MCF 10A (cell line): ENCODE measurements around the gene ABLIM3. TPM values are rescaled to one million over a fixed set of nuclear protein-coding genes. Genes with fewer than 3 reads are reported as not detected.

ENCODE experiments used
- BruUV-seq: library from RNA; stranded (reverse); fragments of 400-500 nt; replicated peaks from 2 replicates; lab custom pipeline; 2021; lab: Mats Ljungman, UMichigan
- CTCF ChIA-PET: fragments of 300-600 bp; sonication (Branson Sonifier 250); formaldehyde crosslinking; extraction: SDS; loops from one replicate; lab custom pipeline; 2021; ENCODE audit warnings: antibody characterized with exemption, inconsistent platforms; lab: Yijun Ruan, JAX
- POLR2A ChIA-PET: fragments of 300-600, 350-650 bp; sonication (Branson Sonifier 250); formaldehyde crosslinking; extraction: SDS; loops from one replicate; lab custom pipeline; 2020; ENCODE audit warnings: antibody characterized with exemption, inconsistent platforms; lab: Yijun Ruan, JAX
- DNase-seq: peaks from one replicate; pipeline ENCODE4 v3.0.0-alpha.2; 2018; ENCODE audit not compliant: unreplicated experiment
- H3K27ac Mint-ChIP-seq: one replicate; pipeline ENCODE4 v1.8.0; 2022; ENCODE audit warnings: mild to moderate bottlenecking, low read depth, mixed read lengths; ENCODE audit not compliant: unreplicated experiment
- H3K27me3 Mint-ChIP-seq: one replicate; pipeline ENCODE4 v1.8.0; 2022; ENCODE audit warnings: mixed read lengths; ENCODE audit not compliant: insufficient read depth, unreplicated experiment
- H3K36me3 Mint-ChIP-seq: one replicate; pipeline ENCODE4 v1.8.0; 2022; ENCODE audit warnings: mild to moderate bottlenecking, moderate library complexity, mixed read lengths; ENCODE audit not compliant: insufficient read depth, unreplicated experiment
- H3K4me1 Mint-ChIP-seq: one replicate; pipeline ENCODE4 v1.8.0; 2022; ENCODE audit warnings: mixed read lengths; ENCODE audit not compliant: insufficient read depth, unreplicated experiment
- H3K4me3 Mint-ChIP-seq: one replicate; pipeline ENCODE4 v1.8.0; 2022; ENCODE audit warnings: mild to moderate bottlenecking, moderate library complexity, mixed read lengths; ENCODE audit not compliant: unreplicated experiment
- H3K9me3 Mint-ChIP-seq: one replicate; pipeline ENCODE4 v1.8.0; 2022; ENCODE audit warnings: mixed read lengths; ENCODE audit not compliant: unreplicated experiment
- intact Hi-C: fragments of 100-400 bp; cut with micrococcal nuclease; formaldehyde crosslinking; loops from 2 replicates; pipeline ENCODE4 v1.14.1; 2022
- total RNA-seq: library from RNA; stranded (reverse); gene quantifications from 2 replicates; pipeline ENCODE4 v1.2.3, GENCODE V29; 2022
- TF ChIP-seq, protein P1 (sequence below): fragments of 200-600 bp; IDR thresholded peaks from one replicate; pipeline ENCODE4 v1.8.0; 2022; ENCODE audit warnings: antibody characterized with exemption, mild to moderate bottlenecking; ENCODE audit not compliant: unreplicated experiment

Gene ABLIM3
- total RNA-seq, 1 experiment from 2014 or later: 168 TPM

- H3K36me3 Mint-ChIP-seq: peaks cover 88% of the 10 kb centered on the region
- intact Hi-C loops: no loop called here
- peak; percentile 43 for DNase-seq
- H3K4me3 Mint-ChIP-seq: no peak overlapping the region
- ChIA-PET CTCF (interaction anchor here (0.5 to 2.6 kb wide), 13 partner anchors 8 to 742 kb away, joined by 3 to 25 read pairs (median 4); partner anchors contain the start of gene ABLIM3), POLR2A (interaction anchor here (0.6 to 2.2 kb wide), 5 partner anchors 8 to 1037 kb away, joined by 3 to 9 read pairs (median 3); no protein-coding TSS in a partner anchor)
- H3K4me1 Mint-ChIP-seq: peaks cover 13% of the 10 kb centered on the region
- peak overlapping the region; percentile 10 for H3K27ac Mint-ChIP-seq
- TF ChIP-seq, protein P1, sequence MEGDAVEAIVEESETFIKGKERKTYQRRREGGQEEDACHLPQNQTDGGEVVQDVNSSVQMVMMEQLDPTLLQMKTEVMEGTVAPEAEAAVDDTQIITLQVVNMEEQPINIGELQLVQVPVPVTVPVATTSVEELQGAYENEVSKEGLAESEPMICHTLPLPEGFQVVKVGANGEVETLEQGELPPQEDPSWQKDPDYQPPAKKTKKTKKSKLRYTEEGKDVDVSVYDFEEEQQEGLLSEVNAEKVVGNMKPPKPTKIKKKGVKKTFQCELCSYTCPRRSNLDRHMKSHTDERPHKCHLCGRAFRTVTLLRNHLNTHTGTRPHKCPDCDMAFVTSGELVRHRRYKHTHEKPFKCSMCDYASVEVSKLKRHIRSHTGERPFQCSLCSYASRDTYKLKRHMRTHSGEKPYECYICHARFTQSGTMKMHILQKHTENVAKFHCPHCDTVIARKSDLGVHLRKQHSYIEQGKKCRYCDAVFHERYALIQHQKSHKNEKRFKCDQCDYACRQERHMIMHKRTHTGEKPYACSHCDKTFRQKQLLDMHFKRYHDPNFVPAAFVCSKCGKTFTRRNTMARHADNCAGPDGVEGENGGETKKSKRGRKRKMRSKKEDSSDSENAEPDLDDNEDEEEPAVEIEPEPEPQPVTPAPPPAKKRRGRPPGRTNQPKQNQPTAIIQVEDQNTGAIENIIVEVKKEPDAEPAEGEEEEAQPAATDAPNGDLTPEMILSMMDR: no peak
- no peaks in the 10 kb centered on the region for H3K9me3 Mint-ChIP-seq
- no TSS peak for BruUV-seq
- no peaks in the 10 kb centered on the region for H3K27me3 Mint-ChIP-seq
Observed at GRCh38 chr5:149254506-149254905, 113.2 kb downstream of the ABLIM3 start.

DNA sequence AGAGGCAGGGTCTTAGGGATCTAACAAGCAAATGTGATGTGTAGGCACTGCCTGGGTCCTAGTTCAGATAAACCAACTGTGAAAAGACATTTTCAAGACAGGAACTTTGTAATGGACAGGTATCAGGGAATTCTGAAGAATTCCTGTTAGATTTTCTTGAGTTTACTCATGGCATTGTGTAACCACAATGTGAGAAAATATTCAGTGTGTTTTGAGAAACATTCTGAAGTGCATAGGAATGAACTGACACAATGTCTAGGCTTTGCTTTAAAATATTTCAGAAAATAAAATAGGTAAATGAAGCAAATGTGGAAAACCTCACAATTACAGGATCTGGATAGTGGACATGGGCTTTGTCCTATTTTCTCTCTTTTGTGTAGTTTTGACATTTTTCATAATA lies 115.2 kb downstream of the ABLIM3 start:
- DNase-seq: no peak
- Mint-ChIP-seq H3K27me3 (no peaks in the 10 kb centered on the region), H3K9me3 (no peaks in the 10 kb centered on the region), H3K4me1 (peaks cover 27% of the 10 kb centered on the region), H3K4me3 (no peak overlapping the region), H3K36me3 (peaks cover 82% of the 10 kb centered on the region), H3K27ac (no peak overlapping the region)
- BruUV-seq: no TSS peak
- CTCF ChIA-PET: interaction anchor here (1.1 to 2.6 kb wide), 4 partner anchors 8 to 142 kb away, joined by 4 to 25 read pairs (median 6); no protein-coding TSS in a partner anchor
- POLR2A ChIA-PET: interaction anchor here (2.2 kb wide), 1 partner anchor 10 kb away, joined by 9 read pairs; no protein-coding TSS in a partner anchor
- intact Hi-C loops: no loop called here
- TF ChIP-seq, protein P1: no peak

GRCh38 chr5:149257131-149257530 lies 115.8 kb downstream of the ABLIM3 start:
- POLR2A ChIA-PET: interaction anchor here (0.7 to 1.0 kb wide), 3 partner anchors 19 to 105 kb away, joined by 3 to 4 read pairs (median 3); no protein-coding TSS in a partner anchor
- Mint-ChIP-seq H3K4me3 (no peak overlapping the region), H3K27ac (no peak overlapping the region), H3K9me3 (no peaks in the 10 kb centered on the region), H3K4me1 (peaks cover 34% of the 10 kb centered on the region), H3K36me3 (peaks cover 75% of the 10 kb centered on the region), H3K27me3 (no peaks in the 10 kb centered on the region)
- no peak for DNase-seq
- intact Hi-C loops: no loop called here
- CTCF ChIA-PET: interaction anchor here (0.6 to 1.7 kb wide), 7 partner anchors 11 to 290 kb away, joined by 3 to 6 read pairs (median 4); no protein-coding TSS in a partner anchor
- TF ChIP-seq, protein P1: no peak
- no TSS peak for BruUV-seq

- intact Hi-C loops: no loop called here
- Mint-ChIP-seq H3K4me3 (no peak overlapping the region), H3K27ac (no peak overlapping the region), H3K36me3 (peaks cover 65% of the 10 kb centered on the region), H3K4me1 (peaks cover 35% of the 10 kb centered on the region), H3K27me3 (no peaks in the 10 kb centered on the region), H3K9me3 (no peaks in the 10 kb centered on the region)
- POLR2A ChIA-PET: interaction anchor here (0.8 to 1.6 kb wide), 3 partner anchors 29 to 128 kb away, joined by 3 to 6 read pairs (median 3); no protein-coding TSS in a partner anchor
- no TSS peak for BruUV-seq
- CTCF ChIA-PET: interaction anchor here (0.6 to 2.0 kb wide), 10 partner anchors 10 to 525 kb away, joined by 3 to 8 read pairs (median 4); no protein-coding TSS in a partner anchor
- TF ChIP-seq, protein P1: no peak
- no peak for DNase-seq
Observed at GRCh38 chr5:149257889-149258705, 116.8 kb downstream of the ABLIM3 start.
